ENCODE results near the gene BRSK2.

DNA sequence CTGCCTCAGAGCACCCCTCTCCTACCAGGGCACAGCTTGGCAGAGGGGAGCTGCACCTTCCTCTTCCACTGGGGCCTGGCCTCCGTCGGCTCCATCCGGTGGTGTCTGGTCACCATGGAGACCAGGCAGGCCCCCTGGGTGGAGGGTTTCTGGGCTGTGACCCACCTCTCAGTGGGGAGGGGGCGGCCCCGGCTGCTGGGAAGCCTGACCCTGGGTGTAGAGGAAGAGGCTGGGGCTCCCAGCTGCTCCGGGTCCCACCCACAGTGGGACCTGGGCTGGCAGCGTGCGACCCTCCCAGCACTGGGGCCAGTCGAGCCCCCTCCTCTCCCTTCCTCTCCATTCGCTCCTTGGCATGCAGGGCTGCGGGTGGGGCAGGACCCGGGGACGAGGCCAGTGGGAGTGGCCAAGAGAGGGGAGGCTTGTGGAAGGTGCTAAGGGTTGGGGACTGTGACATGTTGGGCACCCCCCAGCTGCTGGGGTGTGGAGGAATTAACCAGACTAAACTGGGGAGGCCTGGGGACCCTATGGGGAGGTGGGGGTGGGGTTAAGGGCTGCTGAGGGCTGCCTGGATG lies 46.8 kb downstream of the BRSK2 start:
- TF ChIP-seq ZNF384 (IDR thresholded peaks at IDR 0.05) (no peak), SP1 (IDR thresholded peaks at IDR 0.05) (no peak), ARNT (IDR thresholded peaks at IDR 0.05) (no peak), ELF4 (IDR thresholded peaks at IDR 0.05) (no peak)
